ENCODE measurements around the gene HTRA1.

HTRA1 gene

GRCh38 chr10:122475100-122475499, 13.7 kb downstream of the HTRA1 start:
- H3K79me2 ChIP-seq (ENCODE audit: insufficient read depth, low read length), result no peaks in the 10 kb centered on the region

GRCh38 chr10:122475591-122476332, 14.4 kb downstream of the HTRA1 start:
- Histone ChIP-seq H3K27me3 (ENCODE audit: insufficient read depth, low read length, poor library complexity, severe bottlenecking) (no peaks in the 10 kb centered on the region), H3K4me2 (ENCODE audit: low read depth, low read length, poor library complexity, severe bottlenecking) (no peak overlapping the region), H3K4me1 (ENCODE audit: insufficient read depth, low read length, poor library complexity, severe bottlenecking) (no peaks in the 10 kb centered on the region), H3K79me2 (ENCODE audit: insufficient read depth, low read length) (no peaks in the 10 kb centered on the region), H3F3A (ENCODE audit: low read depth) (no peaks in the 10 kb centered on the region), H3K4me3 (ENCODE audit: low read length, poor library complexity, severe bottlenecking) (no peak overlapping the region), H3K9me3 (ENCODE audit: insufficient read depth, low read depth, low read length) (no peaks in the 10 kb centered on the region), H4K20me1 (ENCODE audit: insufficient read depth, low read length, poor library complexity, severe bottlenecking) (no peaks in the 10 kb centered on the region), H3K36me3 (ENCODE audit: insufficient read depth, low read length) (no peaks in the 10 kb centered on the region), H2AFZ (ENCODE audit: low read length) (no peak overlapping the region), H3K9me2 (replicated peaks; ENCODE audit: low read depth, low read length) (no peaks in the 10 kb centered on the region), H3K9ac (ENCODE audit: low read depth, low read length, poor library complexity, severe bottlenecking) (no peak overlapping the region)
- TF ChIP-seq EZH2phosphoT487 (IDR thresholded peaks at IDR 0.05; ENCODE audit: borderline replicate concordance) (no peak), CTCF (conservative IDR thresholded peaks at IDR 0.05; ENCODE audit: low read length) (no peak)

More at GRCh38 chr10:122475100-122475499, 13.7 kb downstream of the HTRA1 start:
- H3K9ac ChIP-seq (ENCODE audit: low read depth, low read length, poor library complexity, severe bottlenecking), result no peak overlapping the region
- no peaks in the 10 kb centered on the region for H3K9me2 ChIP-seq (replicated peaks; ENCODE audit: low read depth, low read length)
- no peaks in the 10 kb centered on the region for H3K4me1 ChIP-seq (ENCODE audit: insufficient read depth, low read length, poor library complexity, severe bottlenecking)
- no peak overlapping the region for H3K4me2 ChIP-seq (ENCODE audit: low read depth, low read length, poor library complexity, severe bottlenecking)
- no peak overlapping the region for H3K4me3 ChIP-seq (ENCODE audit: low read length, poor library complexity, severe bottlenecking)
- no peaks in the 10 kb centered on the region for H3K27me3 ChIP-seq (ENCODE audit: insufficient read depth, low read length, poor library complexity, severe bottlenecking)
- no peaks in the 10 kb centered on the region for H3K9me3 ChIP-seq (ENCODE audit: insufficient read depth, low read depth, low read length)
- H4K20me1 ChIP-seq (ENCODE audit: insufficient read depth, low read length, poor library complexity, severe bottlenecking), result no peaks in the 10 kb centered on the region
- TF ChIP-seq CTCF (conservative IDR thresholded peaks at IDR 0.05; ENCODE audit: low read length) (no peak), EZH2phosphoT487 (IDR thresholded peaks at IDR 0.05; ENCODE audit: borderline replicate concordance) (no peak)
- no peaks in the 10 kb centered on the region for H3K36me3 ChIP-seq (ENCODE audit: insufficient read depth, low read length)
- no peak overlapping the region for H2AFZ ChIP-seq (ENCODE audit: low read length)
- H3F3A ChIP-seq (ENCODE audit: low read depth), result no peaks in the 10 kb centered on the region

- H3K4me1 ChIP-seq (ENCODE audit: insufficient read depth, low read length, poor library complexity, severe bottlenecking), result no peaks in the 10 kb centered on the region
- H3K4me2 ChIP-seq (ENCODE audit: low read depth, low read length, poor library complexity, severe bottlenecking), result no peak overlapping the region
- no peaks in the 10 kb centered on the region for H3K79me2 ChIP-seq (ENCODE audit: insufficient read depth, low read length)
Measured at GRCh38 chr10:122476333-122476695, 15.0 kb downstream of the HTRA1 start.

More at GRCh38 chr10:122476333-122476695, 15.0 kb downstream of the HTRA1 start:
- no peak overlapping the region for H2AFZ ChIP-seq (ENCODE audit: low read length)
- no peaks in the 10 kb centered on the region for H3K27me3 ChIP-seq (ENCODE audit: insufficient read depth, low read length, poor library complexity, severe bottlenecking)
- no peaks in the 10 kb centered on the region for H3F3A ChIP-seq (ENCODE audit: low read depth)
- no peak overlapping the region for H3K9ac ChIP-seq (ENCODE audit: low read depth, low read length, poor library complexity, severe bottlenecking)
- H3K4me3 ChIP-seq (ENCODE audit: low read length, poor library complexity, severe bottlenecking), result no peak overlapping the region
- H3K9me2 ChIP-seq (replicated peaks; ENCODE audit: low read depth, low read length), result no peaks in the 10 kb centered on the region
- H4K20me1 ChIP-seq (ENCODE audit: insufficient read depth, low read length, poor library complexity, severe bottlenecking), result no peaks in the 10 kb centered on the region
- H3K9me3 ChIP-seq (ENCODE audit: insufficient read depth, low read depth, low read length), result no peaks in the 10 kb centered on the region; the same call in 1 of the 2 replicates
- TF ChIP-seq EZH2phosphoT487 (IDR thresholded peaks at IDR 0.05; ENCODE audit: borderline replicate concordance) (no peak), CTCF (conservative IDR thresholded peaks at IDR 0.05; ENCODE audit: low read length) (no peak)
- no peaks in the 10 kb centered on the region for H3K36me3 ChIP-seq (ENCODE audit: insufficient read depth, low read length)

Measured in Loucy (cell line).